OCI-LY7 (cell line): ENCODE data around the gene ANXA7. TPM values are rescaled to one million over a fixed set of nuclear protein-coding genes. Genes with fewer than 3 reads are reported as not detected.
"Not testable (repeated sequence)": the region's sequence is repeated elsewhere in the genome, so short reads cannot be mapped to it uniquely, and the experiment has no call there.

ENCODE experiments used
- BruUV-seq: library from RNA; stranded (reverse); fragments of 400-500 nt; replicated peaks from 2 replicates; lab custom pipeline; 2021; lab: Mats Ljungman, UMichigan
- CTCF ChIA-PET: fragments of 300-600 bp; sonication (Branson Sonifier 250); formaldehyde crosslinking; loops from one replicate; lab custom pipeline; 2022; ENCODE audit warnings: antibody characterized with exemption; ENCODE audit not compliant: unreplicated experiment; lab: Charles Lee
- POLR2A ChIA-PET: fragments of 300-600 bp; sonication (Branson Sonifier 250); formaldehyde crosslinking; loops from one replicate; lab custom pipeline; 2022; ENCODE audit warnings: antibody characterized with exemption; lab: Charles Lee
- DNase-seq: peaks from one replicate; pipeline ENCODE4 v3.0.0-alpha.2; 2015; ENCODE audit warnings: low spot score
- H2AFZ ChIP-seq: fragments of 200-600 bp; sonication (generic), shearing (Covaris generic); 2 replicates; pipeline ENCODE4 v1.6.1; 2014; ENCODE audit warnings: mild to moderate bottlenecking, antibody characterized with exemption, low read length, moderate library complexity
- H3K27ac ChIP-seq: fragments of 200-600 bp; sonication (generic); 2 replicates; pipeline ENCODE4 v1.5.1; 2014; ENCODE audit warnings: mixed run types, low read depth, mild to moderate bottlenecking, moderate library complexity, low read length, inconsistent platforms; ENCODE audit not compliant: poor library complexity, severe bottlenecking
- H3K36me3 ChIP-seq: fragments of 200-600 bp; sonication (generic); 2 replicates; pipeline ENCODE4 v1.6.1; 2014; ENCODE audit warnings: mild to moderate bottlenecking, antibody characterized with exemption, low read length, moderate library complexity, mixed read lengths; ENCODE audit not compliant: insufficient read depth
- H3K4me1 ChIP-seq: fragments of 200-600 bp; sonication (generic); 2 replicates; pipeline ENCODE4 v1.5.1; 2014; ENCODE audit warnings: mild to moderate bottlenecking, low read length; ENCODE audit not compliant: insufficient read depth, poor library complexity, severe bottlenecking
- H3K4me2 ChIP-seq: fragments of 200-600 bp; sonication (generic); 2 replicates; pipeline ENCODE4 v1.6.1; 2014; ENCODE audit warnings: mild to moderate bottlenecking, low read length
- H3K4me3 ChIP-seq: fragments of 200-600 bp; sonication (generic); 2 replicates; pipeline ENCODE4 v1.5.1; 2014; ENCODE audit warnings: mild to moderate bottlenecking, low read depth, low read length; ENCODE audit not compliant: poor library complexity, severe bottlenecking
- H3K79me2 ChIP-seq: fragments of 200-600 bp; sonication (generic); 2 replicates; pipeline ENCODE4 v1.6.1; 2016; ENCODE audit warnings: low read depth, mild to moderate bottlenecking, low read length, moderate library complexity, mixed read lengths; ENCODE audit not compliant: insufficient read depth
- H3K9me2 ChIP-seq: fragments of 200-600 bp; sonication (generic); 2 replicates; pipeline ENCODE4 v1.6.1; 2016; ENCODE audit warnings: mild to moderate bottlenecking, low read length, mixed read lengths; ENCODE audit not compliant: insufficient read depth
- H3K9me3 ChIP-seq: fragments of 200-600 bp; sonication (generic); 2 replicates; pipeline ENCODE4 v1.6.1; 2014; ENCODE audit warnings: mild to moderate bottlenecking, mixed run types, low read length, mixed read lengths
- H4K20me1 ChIP-seq: fragments of 200-600 bp; sonication (generic); 2 replicates; pipeline ENCODE4 v1.6.1; 2014; ENCODE audit warnings: mild to moderate bottlenecking, antibody characterized with exemption, low read length, moderate library complexity, mixed read lengths; ENCODE audit not compliant: insufficient read depth
- CTCF ChIP-seq: fragments of 200-600 bp; sonication (generic); conservative IDR thresholded peaks from 2 replicates; pipeline ENCODE4 v1.5.1; 2014; ENCODE audit warnings: mild to moderate bottlenecking, antibody characterized with exemption, low read length, moderate library complexity, mixed read lengths
- EZH2phosphoT487 ChIP-seq: fragments of 200-600 bp; sonication (generic); IDR thresholded peaks from 2 replicates; pipeline ENCODE4 v1.6.1; 2018; ENCODE audit warnings: low read depth, borderline replicate concordance, mild to moderate bottlenecking, mixed run types, antibody characterized with exemption, low read length, moderate library complexity, mixed read lengths
- intact Hi-C: fragments of 100-400 bp; cut with micrococcal nuclease; formaldehyde crosslinking; loops from one replicate; pipeline ENCODE4 v1.10.0; 2022; ENCODE audit not compliant: unreplicated experiment
- total RNA-seq, 2 experiments: library from RNA; depleted of rRNA in 1 of 2; stranded (reverse); fragments of >200 nt in 1 of 2; shearing (Covaris generic) in 1 of 2; gene quantifications; 2 replicates each; pipeline ENCODE4 v1.2.3, GENCODE V29; 2014 to 2022

Gene ANXA7
- total RNA-seq, 2 experiments from 2014 or later = 52.0 to 86.6 TPM

- no peak for TF ChIP-seq EZH2phosphoT487
- no peak for TF ChIP-seq CTCF
- peaks cover 34% of the 10 kb centered on the region for H3K79me2 ChIP-seq
- POLR2A ChIA-PET = interaction anchor here (1.0 kb wide), 1 partner anchor 96 kb away, joined by 4 read pairs; no protein-coding TSS in a partner anchor
- no peaks in the 10 kb centered on the region for H3K9me2 ChIP-seq
- CTCF ChIA-PET = no interaction called here
- H3K4me1 ChIP-seq = peaks cover 6% of the 10 kb centered on the region
- intact Hi-C loops = no loop called here
- no peaks in the 10 kb centered on the region for H4K20me1 ChIP-seq
- H3K4me2 ChIP-seq = no peak overlapping the region
- no peak for DNase-seq
- H2AFZ ChIP-seq = no peak overlapping the region
- no TSS peak for BruUV-seq
- no peak overlapping the region for H3K27ac ChIP-seq
- peaks cover 54% of the 10 kb centered on the region for H3K36me3 ChIP-seq
- H3K4me3 ChIP-seq = no peak overlapping the region
- H3K9me3 ChIP-seq = 0 out of 2 replicates have a peak, but pooled peaks cover 5% of the 10 kb centered on the region
Observed at GRCh38 chr10:73399063-73399462, 14.8 kb downstream of the ANXA7 start.

GRCh38 chr10:73398024-73398423, 15.8 kb downstream of the ANXA7 start:
- Histone ChIP-seq H4K20me1 (no peaks in the 10 kb centered on the region), H3K36me3 (peaks cover 54% of the 10 kb centered on the region), H3K9me2 (no peaks in the 10 kb centered on the region), H3K27ac (no peak overlapping the region), H3K9me3 (0 out of 2 replicates have a peak, but pooled peaks cover 5% of the 10 kb centered on the region), H2AFZ (no peak overlapping the region), H3K4me3 (no peak overlapping the region), H3K4me1 (peaks cover 6% of the 10 kb centered on the region), H3K79me2 (peaks cover 23% of the 10 kb centered on the region; the same call in 1 of the 2 replicates), H3K4me2 (no peak overlapping the region)
- intact Hi-C loops = no loop called here
- POLR2A ChIA-PET = no interaction called here
- TF ChIP-seq CTCF = peak; percentile 48
- no peak for TF ChIP-seq EZH2phosphoT487
- CTCF ChIA-PET = no interaction called here
- BruUV-seq = no TSS peak
- no peak for DNase-seq

GRCh38 chr10:73394325-73394724, 19.5 kb downstream of the ANXA7 start:
- H4K20me1 ChIP-seq, POLR2A ChIA-PET, H3K9me3 ChIP-seq, CTCF ChIA-PET, intact Hi-C loops, H3K4me1 ChIP-seq, BruUV-seq, H2AFZ ChIP-seq, H3K4me2 ChIP-seq, H3K79me2 ChIP-seq, H3K9me2 ChIP-seq, H3K4me3 ChIP-seq, DNase-seq, H3K27ac ChIP-seq: not testable (repeated sequence)
- peaks cover 70% of the 10 kb centered on the region for H3K36me3 ChIP-seq
